Stimulated activated CD8-positive, alpha-beta memory T cell treated with anti-CD3 and anti-CD28 coated beads, Interleukin-4, amount 100 ng/mL, for 24 hours (primary cell): ENCODE measurements around the gene LIX1L.

Source experiments
- DNase-seq: peaks from one replicate; pipeline ENCODE4 v3.0.0-alpha.2; 2020; ENCODE audit warnings: low read depth

LIX1L gene

DNA sequence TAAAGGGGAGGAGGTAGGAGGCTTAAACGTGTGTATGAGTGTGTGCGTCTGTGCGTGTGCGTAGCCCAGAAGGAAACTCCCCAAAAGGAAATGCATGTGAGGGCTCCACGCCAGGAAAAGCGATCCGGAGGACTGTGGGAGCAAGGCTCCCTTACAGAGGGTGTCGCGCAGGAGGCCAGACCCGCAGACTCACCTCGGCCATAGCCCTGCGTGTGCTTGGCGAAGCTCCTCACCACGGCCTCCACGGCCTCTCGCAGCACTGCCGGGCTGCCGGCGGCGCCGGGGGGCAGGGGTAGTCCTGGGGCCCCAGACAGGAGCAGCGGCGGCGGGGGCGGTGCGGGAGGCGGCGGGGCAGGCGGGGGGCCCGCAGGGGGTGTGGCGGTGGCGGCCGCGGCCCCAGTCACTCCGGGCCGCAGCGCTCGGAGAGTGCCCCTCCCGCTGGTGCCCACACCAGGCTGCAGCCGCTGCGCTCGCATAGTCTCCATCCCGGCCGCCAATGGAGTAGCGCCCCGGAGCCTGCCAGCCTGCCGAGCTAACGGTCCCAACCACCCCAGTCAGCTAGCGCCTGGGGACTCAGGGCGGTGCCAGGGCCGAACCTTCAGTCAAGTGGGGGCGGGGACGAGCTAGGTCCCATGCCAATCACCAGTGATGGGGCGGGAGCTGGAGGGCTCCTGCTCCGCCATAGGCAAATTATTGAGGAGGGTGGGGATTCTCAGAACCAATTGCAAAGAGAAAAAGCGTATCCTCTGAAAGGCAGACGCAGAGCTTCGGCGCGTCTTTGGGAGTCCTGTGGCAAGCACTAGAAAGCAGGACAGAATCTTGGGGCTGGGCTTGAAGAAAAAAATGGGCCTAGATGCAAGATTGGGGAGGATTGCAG is at the start of gene LIX1L:
Gene LIX1L (minus strand): TSS at position 575 of the 877 bp plus-strand sequence. CDS start 90 bp downstream, at position 485.
- peak; percentile 91 for DNase-seq

DNA sequence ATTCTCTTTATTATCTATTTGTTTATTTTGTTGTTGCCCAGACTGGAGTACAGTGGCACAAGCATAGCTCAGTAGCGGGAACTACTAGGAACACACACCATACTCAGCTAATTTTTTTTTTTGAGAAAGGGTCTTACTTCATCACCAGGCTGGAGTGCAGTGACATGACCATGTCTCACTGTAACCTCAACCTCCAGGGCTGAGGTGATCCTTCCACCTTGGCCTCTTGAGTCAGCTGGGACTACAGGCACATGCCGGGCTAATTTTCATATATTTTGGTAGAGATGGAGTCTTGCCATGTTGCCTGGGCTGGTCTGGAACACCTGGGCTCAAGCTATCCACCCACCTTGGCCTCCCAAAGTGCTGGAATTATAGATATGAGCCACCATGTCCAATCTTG is 43.9 kb upstream of the LIX1L start:
- DNase-seq = no peak

DNA sequence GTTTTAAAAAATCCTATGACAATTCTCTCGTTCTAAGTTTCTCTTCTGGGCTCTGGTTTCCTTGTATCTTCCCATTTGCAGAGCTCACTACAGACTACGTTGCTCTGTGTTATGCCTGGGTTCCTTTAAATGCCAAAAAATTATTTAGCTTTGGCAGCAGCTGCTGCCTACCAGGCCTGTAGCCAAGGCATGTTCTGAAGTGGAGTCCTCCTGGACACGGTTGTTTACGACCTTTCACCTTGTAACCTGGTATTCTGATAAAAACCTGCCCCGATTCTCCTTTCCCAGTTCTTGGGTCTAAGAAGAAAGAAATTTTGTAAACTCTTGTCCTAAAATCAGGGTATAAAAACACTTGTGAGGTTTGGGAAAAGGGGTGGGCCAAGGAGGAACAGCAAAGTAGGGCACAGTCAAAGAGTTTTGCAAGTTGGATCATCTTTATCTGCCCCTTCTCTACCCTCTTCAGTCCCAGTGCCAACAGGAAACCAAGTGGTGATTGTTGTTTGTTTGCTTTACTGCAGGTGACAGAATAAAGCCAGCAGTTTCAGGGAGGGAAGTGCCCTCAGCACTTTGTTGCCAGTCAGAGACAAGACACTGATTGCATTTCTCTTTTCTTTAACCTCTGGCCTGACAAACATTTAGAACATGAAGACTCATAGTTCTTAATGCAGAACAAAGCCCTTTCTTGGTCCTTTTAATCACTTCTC is 41.7 kb upstream of the LIX1L start:
- no peak for DNase-seq

DNA sequence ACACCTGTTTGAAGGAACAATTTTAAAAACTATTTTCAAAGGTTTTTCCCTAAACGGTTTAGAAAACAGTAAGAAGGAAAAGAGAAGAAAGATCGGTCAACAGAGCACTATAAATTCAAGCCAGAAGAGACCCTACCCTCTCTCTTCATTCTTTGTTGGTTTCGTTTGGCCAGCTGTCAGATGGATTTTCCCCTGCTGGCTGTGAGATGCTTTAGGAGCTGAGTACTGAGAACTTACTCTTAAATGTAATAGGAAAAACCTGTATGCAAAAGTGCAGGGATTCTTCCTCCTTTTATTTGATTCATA is 39.9 kb upstream of the LIX1L start:
- DNase-seq = no peak

DNA sequence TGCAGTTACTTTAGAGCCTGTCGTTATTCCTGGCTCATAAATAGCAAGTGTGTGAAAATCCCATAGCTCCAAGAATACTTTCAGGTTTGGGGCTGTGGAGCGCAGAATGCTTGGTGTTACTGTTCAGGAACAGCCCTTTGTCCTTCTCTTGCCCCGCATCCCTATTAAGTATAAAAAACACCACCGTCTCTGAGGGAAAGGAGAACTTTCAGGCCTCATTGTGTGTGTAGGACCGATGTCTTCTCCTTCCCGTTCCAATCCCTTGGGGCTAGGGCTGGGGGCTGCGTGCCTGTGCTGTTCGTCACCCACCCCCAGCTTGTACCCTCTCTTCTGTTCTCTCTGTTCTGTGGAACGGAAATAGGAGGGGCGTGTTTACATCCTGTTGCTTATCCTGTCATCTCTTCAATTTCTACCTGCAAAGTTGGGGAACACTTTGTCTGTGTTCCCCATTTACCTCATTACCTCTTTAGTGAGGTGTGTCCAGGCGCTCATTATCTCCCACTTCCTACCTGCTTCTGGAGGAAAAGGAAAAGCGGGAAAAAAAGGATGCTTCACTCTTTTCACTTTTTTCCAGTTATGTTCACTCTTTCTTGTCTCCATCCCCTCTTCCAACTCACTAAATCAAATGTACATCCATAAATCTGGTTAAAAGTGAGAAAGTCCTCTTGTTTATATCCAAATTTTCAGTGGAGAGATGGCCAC is 39.4 kb upstream of the LIX1L start:
- DNase-seq = peak; percentile 32

DNA sequence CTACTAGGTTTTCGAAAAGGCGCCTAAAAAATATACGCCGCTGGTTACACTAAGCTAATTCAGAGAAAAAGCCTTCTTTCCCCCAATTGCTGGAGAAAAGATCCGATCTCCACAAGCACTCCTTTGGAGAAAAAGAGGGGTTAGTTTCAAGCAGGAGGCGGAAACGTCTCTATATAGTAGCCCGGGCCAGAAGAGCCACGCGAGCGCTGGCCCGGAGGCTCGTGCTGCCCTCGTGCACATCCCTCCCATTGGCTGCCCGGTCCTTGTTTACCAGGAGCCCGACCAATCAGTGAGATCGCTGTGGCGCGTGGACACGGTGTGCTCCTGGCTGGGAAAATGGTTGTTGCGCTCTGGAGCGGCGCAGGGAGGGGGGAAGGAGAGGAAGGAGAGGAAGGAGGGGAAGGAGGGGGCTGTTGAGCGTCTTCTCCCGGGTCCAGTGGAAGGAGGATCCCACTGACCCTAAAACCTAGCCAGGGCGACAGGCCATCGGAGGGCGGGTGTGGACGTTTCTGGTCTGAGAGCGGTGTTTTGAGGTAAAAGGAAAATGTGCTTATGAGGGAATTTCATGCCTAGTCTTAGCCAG is 38.7 kb upstream of the LIX1L start, which contains the start of gene TXNIP:
Gene TXNIP (minus strand): TSS at position 147 of the 583 bp plus-strand sequence. CDS start 313 bp downstream, outside the sequence.
- peak; percentile 94 for DNase-seq

DNA sequence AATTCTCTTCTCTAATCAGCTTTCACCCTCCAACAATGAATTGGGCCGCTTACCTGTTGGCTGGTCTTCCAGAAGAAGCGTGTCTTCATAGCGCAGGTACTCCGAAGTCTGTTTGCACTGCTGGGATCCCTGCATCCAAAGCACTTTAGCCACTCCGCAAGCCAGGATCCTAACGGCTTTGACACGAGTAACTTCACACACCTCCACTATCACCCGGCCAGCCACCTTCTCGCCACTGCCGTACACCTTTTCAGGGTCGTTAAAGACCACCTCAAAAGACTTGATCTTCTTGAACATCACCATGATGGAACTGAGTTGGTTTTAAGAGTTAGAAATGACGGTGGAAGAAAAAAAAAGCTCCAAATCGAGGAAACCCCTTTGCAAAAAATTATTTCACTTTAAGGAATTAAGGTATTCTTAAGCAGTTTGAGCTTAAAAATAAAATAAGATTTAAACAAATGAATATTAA is 38.2 kb upstream of the LIX1L start:
- DNase-seq = no peak

DNA sequence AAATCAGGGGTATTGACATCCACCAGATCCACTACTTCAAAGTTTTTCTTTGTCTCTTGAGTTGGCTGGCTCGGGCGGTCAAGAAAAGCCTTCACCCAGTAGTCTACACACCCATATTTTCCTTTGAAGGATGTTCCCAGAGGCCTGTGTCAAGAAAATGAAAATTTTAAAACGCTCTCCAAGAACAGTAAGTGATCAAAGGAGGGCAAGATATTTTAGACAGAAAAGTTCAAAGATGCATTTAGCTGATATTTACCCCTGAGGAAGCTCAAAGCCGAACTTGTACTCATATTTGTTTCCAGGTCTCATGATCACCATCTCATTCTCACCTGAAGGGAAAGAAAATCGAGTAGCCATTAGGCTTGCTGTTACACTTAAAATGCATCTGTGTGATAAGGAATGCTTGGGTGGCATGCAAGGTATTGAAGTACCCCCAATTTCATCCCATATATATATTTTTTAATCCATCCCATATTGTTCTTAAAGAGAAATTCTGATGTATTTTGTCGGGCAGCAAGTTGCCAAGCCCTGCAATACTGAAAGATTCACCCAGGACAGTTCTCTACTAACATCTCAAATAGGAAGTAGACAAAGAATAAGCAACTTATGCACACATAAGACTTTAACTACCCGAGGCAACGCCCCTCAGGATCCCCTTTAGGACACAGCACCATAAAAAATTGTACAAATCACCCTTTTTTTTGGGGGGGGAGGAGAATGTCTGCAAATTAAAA is 37.5 kb upstream of the LIX1L start:
- no peak for DNase-seq

DNA sequence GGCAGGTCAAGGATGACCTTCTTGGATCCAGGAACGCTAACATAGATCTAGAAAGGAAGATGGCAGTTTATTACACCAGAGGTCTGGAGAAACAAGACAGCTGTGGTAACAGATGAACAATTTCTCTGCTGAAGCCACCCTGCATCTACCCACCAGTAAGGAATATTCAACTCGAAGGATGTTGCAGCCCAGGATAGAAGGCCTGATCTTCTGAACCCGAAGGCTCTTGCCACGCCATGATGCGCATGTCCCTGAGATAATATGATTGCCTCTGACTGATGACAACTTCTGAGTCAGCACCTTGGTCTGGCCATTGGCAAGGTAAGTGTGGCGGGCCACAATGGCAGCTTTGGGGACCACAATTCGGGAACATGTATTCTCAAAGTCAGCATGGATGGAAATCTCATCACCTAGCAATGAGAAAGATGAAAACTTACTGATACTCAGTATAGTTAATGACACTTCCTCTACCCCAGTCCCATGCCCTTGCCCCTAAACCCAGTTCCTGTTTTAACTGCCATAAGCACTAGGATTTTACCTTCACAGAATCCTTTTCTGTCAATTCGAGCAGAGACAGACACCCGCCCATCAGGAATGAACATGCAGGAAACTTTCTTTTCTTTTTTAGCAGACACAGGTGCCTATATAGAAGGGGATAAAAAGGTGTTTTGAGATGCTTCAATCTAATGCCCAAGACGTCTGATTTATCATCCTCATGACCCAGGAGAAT is 36.7 kb upstream of the LIX1L start:
- no peak for DNase-seq

DNA sequence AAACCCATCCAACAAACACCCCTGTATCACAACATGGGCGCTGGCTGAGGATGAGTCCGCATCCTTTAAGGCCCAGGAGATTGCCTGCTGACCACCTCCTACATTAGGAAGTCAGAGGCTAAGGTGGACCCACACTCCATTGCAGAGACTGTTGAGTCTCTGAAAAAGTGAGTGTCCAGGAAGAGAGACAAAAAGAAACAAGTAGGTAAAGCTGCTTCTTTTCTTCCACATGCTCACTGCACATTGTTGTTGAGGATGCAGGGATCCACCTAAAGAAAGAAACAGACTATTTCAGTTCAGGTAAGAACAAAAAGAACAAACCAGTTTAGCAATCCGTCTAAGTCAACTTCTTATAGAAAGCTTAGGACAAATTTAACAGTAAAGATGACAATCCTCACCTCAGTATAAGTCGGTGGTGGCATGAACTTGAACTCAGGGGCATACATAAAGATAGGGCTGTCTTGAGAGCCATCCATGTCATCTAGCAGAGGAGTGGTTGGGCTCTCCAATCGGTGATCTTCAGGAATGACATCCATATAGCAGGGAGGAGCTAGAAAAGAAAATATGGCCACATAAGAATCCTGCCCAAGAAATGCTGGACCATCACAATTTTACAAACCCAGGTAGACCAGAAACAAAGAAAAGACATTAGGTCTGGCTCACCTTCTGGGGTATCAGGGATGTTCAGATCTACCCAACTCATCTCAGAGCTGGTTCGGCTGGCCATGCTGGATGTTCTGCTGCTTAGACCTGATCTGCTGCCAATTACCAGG is 36.0 kb upstream of the LIX1L start:
- DNase-seq = no peak

DNA sequence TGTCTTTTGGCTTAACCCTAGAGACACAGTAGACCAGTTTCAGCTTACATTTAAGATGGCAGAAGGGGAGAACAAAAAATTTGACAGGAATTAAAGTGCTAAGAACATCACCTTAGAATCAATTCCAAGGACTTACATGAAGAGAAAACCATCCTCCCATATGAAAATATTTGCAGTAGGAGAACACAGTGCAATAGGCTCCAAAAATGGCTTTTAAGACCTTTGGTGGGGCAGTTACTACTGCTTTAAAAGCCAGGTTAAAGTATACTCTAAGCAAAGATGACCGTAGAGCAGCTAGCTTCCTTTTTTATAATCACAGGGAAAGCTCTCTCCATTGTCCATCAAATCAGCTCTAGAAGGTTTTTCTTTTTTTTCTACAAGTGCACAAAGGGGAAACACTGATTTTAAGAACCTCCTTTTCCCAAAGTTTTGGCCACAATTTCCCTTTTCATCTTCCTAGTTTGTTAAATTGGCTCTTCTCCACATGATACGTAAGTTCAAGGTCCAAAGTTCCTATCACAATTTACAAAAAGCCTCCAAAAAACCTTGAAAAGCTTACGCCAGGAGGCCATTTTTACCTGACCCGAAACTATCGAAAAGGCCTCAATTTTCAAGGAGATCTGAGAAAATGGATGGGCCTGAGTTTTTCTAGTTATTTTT is 35.3 kb upstream of the LIX1L start:
- no peak for DNase-seq

DNA sequence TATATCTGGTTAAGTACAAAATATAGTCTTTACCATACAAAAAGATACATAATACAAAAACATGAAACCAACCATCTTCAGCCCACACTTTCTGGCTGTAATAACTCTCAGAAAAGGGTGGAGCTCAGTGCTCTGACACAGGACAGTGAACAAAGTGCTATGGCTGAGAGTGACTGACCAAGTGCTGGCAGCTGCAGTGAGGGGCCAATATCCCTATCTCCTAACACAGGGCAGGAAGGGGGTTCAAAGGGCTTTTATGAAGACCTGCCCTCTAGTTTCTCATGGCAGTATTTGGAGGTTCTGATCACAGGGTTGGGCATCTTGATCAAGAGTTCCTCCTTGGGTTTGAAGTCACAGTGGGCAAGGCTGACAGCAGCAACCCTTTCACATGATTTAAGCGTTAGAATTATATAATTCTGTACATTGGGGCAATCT is 34.7 kb upstream of the LIX1L start:
- no peak for DNase-seq

DNA sequence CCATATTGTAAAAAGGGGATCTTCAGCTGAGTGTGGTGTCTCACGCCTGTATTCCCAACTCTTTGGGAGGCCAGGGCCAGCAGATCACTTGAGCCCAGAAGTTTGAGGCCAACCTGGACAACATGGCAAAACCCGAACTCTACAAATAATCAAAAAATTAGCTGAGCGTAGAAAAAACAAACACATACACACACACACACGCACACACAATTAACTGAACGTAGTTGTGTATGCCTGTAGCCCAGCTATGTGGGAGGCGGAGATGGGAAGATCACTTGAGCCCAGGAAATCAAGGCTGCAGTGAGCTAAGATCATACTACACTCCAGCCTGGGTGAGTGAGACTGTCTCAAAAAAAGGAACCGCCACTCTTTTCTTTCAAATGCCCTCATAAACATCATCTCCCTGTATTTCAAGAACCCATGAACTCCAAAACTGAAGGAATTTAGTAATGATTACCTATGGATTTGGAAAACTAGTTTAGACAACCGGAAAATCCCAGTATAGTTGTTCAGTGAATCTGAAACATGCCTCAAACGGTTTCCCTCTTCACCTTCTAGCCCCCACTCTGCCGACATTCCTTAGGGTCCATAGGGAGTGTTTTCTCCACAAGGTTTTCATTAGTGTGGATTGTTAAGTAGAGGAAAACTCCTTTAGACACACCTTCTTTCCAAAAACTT is 34.1 kb upstream of the LIX1L start:
- no peak for DNase-seq

DNA sequence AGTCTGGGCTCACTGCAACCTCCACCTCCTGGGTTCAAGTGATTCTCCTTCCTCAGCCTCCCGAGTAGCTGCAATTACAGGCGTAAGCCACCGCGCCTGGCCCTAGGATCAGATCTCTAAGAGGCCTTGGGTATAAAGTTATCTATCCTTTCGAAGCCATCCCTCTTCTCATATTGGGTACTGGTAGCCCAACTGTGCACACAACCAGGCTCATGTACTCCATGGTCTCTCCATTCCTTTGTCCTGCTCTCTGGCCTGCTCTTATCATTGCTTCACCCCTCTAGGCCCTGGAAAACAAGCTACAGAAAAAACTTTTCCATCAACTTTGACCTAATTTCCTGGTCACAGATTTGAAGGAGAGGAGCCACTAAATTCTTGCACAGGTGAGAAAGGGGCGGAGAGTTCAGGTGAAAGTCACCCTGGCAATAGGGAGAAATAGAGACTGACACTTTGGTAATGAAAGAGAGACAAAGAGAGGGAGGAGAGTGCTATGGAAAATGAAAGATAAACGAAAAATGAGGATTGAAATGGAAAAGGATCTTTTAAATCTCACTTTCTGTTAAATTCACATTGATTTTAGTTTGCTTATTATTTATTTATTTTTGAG is 32.5 kb upstream of the LIX1L start:
- DNase-seq = no peak

DNA sequence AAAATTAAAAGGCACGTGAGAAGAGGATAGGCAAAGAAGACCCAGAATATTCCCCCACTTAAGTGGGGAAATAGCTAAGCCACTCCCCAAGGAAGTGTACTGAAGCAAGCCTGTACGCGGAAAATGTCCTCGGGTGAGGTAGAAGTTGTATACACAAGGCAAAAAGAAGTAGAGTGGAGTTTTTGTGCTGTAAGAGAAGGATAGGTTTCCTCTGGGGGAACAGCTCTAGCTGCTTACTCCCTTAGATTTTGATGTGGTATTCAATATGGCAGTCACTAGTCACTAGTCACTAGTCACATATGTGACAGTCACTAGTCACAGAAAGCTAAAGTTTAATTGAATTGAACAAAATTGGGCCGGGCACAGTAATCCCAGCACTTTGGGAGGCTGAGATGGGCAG is 31.0 kb upstream of the LIX1L start:
- DNase-seq = no peak

DNA sequence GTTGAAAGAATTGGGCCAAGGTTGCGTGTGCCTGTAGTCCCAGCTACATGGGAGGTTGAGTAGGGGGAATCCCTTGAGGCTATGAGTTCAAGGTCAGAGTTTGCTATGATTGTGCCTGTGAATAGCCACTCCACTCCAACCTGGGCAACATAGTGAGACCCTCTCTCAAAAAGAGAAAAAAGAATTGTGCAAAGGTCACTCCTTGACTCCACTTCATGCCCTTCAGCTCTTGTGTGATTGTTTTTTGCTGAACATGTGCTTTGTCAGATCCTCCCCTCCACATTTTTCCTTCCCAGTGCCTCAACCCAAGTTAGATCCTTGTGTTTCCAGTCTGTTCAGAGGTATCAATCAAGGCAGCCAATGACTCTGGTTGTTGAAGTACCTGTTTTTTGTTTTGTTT is 30.1 kb upstream of the LIX1L start:
- DNase-seq = no peak

DNA sequence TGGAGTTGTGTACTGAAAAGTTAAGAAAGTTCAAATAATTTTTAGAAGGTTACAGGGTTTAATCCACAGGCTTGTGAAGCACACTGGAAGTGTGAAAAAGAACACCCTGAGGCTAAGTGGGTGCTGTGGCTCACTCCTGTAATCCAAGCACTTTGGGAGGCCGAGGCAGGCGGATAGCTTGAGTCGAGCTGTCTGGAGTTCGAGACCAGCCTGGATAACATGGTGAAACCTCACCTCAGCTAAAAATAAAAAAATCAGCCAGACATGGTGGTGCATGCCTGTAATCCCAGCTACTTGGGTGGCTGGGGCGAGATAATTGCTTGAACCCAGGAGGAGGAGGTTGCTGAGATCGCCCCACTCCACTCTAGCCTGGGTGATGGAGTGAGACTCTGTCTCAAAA is 28.7 kb upstream of the LIX1L start:
- no peak for DNase-seq
